ENCODE results near the gene AZI2.

Gene AZI2

DNA sequence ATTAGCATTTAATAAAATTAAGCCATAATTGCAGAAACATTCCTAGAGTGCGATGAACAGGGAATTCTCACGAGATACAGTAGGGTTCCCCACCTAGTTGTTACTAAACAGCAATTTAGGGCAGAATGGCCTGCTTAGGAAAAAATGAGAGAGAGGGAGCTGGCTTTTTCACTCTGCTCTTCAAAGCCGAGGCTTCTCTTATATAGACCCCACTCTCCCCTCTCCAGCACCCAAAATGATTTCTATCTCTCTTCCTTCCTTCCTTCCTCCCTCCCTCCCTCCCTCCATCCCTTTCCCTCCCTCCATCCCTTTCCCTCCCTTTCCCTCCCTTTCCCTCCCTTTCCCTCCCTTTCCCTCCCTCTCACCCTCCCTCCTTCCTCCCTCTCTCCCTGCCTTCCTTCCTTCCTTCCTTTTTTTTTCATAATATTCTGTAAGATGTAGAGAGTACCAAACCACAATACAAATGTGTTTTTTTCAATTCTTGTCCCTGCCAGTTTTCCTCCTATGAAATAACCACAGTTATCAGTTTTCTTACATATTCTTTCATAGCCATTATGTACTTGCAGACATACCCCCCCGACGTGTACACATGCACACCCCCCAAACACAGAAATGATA is 48.2 kb downstream of the AZI2 start:
- DNase-seq: no peak

DNA sequence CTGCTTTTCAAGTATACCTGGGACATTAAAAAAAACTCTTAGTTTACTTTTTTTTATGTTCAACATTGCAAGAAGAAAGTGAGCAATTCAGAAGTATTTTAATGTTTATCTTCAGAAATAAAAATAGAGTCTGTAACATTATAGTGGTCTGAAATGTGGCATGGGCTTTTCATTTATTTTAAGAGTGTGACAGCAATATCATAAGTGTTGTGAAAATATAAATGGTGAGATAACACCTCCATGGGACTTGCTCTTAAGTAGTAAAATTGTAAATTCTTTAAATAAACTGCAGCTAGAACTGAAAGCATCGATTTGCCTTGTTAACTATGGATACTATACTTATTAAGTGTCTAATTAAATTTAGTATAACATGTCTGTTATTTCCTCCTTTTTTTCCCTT is 48.9 kb downstream of the AZI2 start:
- DNase-seq: no peak

DNA sequence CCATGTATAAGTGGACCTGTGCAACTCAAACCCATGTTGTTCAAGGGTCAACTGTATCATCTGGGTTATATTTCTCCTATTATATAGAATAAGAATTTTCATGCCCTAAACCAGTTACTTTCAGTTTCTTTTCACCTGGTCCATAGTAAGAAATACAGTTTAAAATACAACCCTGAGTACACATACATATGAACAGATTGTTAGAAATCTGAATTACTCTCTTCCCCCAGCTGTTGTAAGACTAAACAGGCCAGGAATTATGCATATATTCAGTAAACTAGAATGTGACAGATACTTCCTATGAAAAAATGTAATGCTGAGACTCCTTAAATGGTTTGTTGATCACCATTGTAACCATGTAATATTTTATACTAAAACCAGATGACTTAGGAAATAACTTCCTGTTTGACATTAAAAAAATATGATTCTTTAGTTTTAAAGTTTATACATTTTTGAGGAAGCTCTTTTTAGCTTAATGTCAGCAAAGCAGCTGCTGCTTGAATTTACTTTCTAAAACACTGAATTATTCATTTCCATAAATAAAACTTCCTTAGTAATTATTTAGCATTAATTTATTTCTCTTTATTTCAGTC is 52.6 kb downstream of the AZI2 start:
- DNase-seq: no peak

DNA sequence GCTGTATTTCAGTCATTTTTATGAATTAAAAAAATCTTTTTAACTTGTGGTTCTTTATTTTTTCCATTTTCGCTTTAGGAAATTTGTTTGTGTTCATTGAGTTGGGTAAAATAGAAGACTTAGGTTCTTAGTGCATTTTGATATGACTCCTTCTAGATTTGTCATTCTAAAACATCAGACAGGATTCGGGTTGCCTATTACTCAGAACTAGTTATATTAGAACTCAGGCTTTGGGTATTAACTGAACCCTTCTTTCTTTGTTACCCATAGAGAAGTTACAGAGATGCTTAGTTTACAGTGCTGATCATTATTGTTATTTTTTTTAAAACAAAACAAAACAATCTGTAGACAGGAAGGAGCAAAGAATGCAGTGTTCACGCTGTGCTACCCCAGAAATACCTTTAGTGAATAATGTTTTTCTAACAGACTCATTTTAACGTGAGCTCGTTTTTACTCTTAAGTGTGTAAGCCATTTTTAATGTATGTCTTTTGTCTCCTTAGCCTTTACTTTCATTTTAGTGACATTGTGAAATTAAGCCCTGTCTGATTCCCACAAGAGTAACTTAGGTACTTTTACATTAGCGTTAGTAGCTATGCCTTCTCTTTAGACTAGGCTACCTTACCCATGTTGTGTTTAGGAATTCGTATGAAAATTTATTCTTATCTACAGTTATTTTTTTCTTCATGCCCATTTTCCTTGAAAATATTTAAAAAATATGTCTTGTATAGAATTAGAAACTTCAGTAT is 53.8 kb downstream of the AZI2 start:
- no peak for DNase-seq

DNA sequence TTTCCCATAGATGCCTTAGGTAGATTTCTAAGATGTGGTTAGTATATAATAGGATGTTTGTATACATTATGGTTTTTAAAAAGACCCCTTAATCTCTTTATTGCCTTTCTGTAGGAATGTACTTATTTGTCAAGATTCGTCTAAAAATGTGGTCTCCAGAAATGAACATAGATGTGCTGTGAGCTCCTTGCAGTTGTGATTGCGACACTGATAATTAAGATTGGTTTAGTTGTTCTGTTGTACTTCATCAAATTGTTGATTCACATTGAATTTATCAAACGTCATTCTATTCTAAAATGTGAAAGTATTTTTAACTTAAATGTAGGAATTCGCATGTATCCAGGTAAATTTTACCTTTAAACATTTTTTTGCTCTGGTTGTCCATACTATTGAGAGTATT is 56.0 kb downstream of the AZI2 start:
- DNase-seq: no peak

DNA sequence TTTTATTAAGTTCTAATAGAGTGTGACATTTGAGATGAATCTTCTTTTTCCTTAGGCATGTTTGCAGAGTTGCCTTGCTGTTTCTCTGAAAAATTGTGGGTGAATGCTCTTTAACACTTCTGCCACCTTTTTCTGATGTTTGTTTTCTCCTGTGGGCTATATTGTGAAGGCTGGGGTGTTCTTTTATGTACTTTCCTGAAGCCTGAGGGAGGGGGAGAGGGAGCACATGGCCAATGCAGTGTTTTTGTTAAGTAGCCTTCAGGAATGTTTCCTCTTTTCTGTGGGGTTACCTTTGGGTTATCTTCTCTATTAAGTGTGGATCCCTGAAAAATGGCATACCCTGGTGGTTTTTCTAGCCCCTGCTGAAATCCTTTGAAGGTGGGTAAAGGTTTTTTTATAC is 57.0 kb downstream of the AZI2 start:
- no peak for DNase-seq

DNA sequence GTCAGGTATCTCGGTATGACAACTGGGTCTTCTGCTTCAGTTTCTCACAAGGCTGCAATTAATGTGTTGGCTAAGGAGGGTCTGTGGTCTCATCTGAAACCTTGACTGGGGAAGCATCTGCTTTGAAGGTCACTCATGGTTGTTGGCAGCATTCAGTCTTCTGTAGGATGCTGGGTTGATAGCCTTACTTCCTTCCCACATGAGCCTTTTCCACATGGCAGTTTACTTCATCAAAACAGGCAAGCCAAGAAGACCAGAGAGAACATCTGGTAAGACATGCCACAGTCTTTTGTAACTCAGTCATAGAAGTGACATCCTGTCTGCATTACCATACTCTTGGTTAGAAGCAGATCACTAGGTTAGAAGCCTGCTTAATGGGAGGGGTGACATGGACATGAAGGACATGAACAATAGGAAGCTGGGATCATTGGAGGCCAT is 57.7 kb downstream of the AZI2 start:
- no peak for DNase-seq

DNA sequence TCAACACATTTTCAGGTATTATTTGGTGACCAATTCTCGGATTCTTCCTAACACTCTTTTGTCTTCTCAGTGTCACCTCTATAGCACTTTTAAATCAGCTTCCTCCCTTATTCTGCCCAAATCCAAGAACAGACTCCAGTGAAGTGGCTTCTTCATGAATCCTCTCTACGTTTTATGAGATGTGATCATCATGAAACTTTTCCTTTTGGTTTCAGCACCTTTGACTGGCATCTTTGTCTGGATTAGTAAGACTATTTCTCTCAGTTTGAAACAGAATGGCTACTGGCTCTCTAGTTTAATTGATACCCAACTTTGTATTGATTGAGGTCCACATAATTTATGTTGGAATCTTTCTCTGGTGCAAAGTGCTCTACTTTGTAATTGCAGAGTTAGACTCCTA is 61.6 kb downstream of the AZI2 start:
- DNase-seq: no peak

DNA sequence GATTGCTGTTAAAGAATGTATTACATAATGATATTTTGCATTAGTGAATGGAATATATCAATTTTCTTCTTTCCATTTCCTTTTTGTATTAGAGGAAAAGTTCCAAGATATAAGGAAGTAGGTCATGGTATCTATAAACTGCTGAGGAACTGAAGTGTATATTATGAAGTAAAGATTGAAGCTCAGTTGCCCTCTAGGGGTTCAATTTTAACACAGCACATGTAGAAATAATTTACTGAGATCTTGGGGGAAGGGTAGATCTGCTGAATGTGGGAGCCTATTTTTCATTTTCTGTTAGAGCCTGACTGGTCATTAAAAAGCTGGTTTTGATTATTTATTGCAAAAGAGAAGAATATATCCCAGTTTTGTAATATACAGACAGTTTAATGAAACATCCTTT is 62.0 kb downstream of the AZI2 start:
- DNase-seq: no peak

DNA sequence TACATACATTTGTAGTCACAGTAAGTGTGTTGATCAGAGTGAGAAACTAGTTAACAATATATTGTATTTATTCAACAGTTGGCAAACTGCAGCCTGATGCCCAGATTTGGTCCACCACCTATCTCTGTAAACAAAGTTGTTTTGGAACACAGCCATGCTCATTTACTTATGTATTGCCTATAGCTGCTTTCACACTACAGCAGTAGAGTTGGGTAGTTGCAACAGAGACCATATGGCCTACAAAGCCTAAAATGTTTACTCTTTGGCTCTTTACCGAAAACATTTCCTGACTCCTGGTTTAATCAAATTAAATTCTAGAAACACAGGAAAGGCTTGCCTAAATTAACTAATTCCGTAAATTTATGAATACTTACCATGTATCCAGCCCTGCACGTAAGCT is 67.8 kb downstream of the AZI2 start:
- DNase-seq: no peak

DNA sequence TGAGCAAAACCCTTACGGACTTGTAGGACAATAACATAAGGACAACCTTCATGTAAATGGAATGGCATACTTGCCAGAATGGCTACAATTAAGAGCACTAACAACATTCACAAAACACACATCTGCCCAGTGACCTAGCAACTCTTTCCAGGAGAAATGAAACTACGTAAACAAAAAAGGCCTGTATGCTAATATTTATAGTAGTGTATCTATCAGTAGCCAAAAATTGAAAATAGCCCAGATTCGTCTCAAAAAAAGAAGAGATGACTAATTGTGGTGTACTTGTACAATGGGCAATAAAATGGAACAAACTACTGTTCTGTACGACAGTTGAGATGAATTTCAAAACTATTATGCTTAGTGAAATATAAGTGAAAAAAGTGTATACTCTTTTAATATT is 68.9 kb downstream of the AZI2 start:
- no peak for DNase-seq

DNA sequence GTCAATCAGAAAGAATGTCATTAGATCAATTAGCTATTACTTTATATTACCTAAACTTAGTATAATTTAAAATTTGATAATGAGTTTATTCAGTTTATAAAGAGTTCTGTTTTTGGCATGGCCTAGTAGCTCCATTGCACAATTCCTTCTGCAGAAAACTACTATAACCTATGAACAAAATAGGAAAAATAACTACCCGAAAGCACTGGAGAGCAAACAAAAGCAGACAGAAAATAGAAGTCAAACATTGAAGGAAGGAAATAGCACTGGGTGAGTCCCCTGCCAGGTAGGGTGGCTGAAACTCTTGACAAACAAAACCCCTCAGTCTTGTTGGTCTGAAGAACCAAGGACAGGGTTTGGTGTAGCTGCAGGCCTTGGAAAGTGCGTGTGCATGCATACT is 69.7 kb downstream of the AZI2 start:
- DNase-seq: no peak

DNA sequence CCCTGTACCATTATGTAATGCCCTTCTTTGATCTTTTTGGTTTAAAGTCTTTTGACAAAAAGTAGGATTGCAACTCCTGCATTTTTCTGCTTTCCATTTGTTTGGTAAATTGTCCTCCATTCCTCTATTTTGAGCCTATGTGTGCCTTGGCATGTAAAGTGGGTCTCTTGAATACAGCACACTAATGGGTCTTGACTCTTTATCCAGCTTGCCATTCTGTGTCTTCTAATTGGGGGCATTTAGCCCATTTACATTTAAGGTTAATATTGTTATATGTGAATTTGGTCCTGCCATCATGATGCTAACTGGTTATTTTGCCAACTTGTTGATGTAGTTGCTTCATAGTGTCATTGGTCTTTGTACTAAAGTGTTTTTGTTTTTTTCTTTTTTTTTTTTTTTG is 74.8 kb downstream of the AZI2 start:
- no peak for DNase-seq
